H1 (cell line): ENCODE data around the gene TGM1. TPM values are rescaled to one million over a fixed set of nuclear protein-coding genes. Genes with fewer than 3 reads are reported as not detected.

Source experiments
- CTCF ChIA-PET: fragments of 300-600 bp; sonication (Branson Sonifier 250); formaldehyde crosslinking; loops from one replicate; lab custom pipeline; 2021; ENCODE audit not compliant: partially characterized antibody; lab: Charles Lee
- POLR2A ChIA-PET: fragments of 300-600 bp; sonication (Branson Sonifier 250); formaldehyde crosslinking; loops from one replicate; lab custom pipeline; 2021; ENCODE audit warnings: inconsistent platforms; ENCODE audit not compliant: partially characterized antibody; lab: Charles Lee
- DNase-seq, 2 experiments: peaks; one replicate each; pipeline versions ENCODE4 v3.0.0 to v3.0.0-alpha.2; 2010 to 2022; ENCODE audit warnings: low spot score in 2 of 2, low read depth in 1 of 2, mixed read lengths in 1 of 2
- FAIRE-seq: peaks from 2 replicates; lab custom pipeline; 2011; peaks lifted over from hg19 to GRCh38; lab: Jason Lieb, UNC
- H2AFZ ChIP-seq: 2 replicates; pipeline ENCODE4 v1.8.1; 2012; ENCODE audit warnings: low read length, inconsistent platforms
- H2AK5ac ChIP-seq: 2 replicates; pipeline ENCODE4 v1.6.1; 2013; ENCODE audit warnings: low read depth, low read length
- H2BK120ac ChIP-seq: replicated peaks from 2 replicates; pipeline ENCODE3; 2013; ENCODE audit warnings: low read depth, low read length, inconsistent platforms
- H2BK12ac ChIP-seq: 2 replicates; pipeline ENCODE4 v1.6.1; 2013; ENCODE audit warnings: low read depth, low read length
- H2BK15ac ChIP-seq: 2 replicates; pipeline ENCODE4 v1.6.1; 2013; ENCODE audit warnings: low read length
- H2BK20ac ChIP-seq: 2 replicates; pipeline ENCODE4 v1.6.1; 2013; ENCODE audit warnings: low read length
- H2BK5ac ChIP-seq: 2 replicates; pipeline ENCODE4 v1.6.1; 2013; ENCODE audit warnings: low read depth, low read length
- H3K14ac ChIP-seq: 2 replicates; pipeline ENCODE4 v1.6.1; 2013; ENCODE audit warnings: inconsistent platforms; ENCODE audit not compliant: insufficient read length
- H3K18ac ChIP-seq: 2 replicates; pipeline ENCODE4 v1.6.1; 2013; ENCODE audit warnings: low read length; ENCODE audit errors: extremely low read depth
- H3K23ac ChIP-seq: 2 replicates; pipeline ENCODE4 v1.6.1; 2013; ENCODE audit warnings: inconsistent platforms; ENCODE audit not compliant: insufficient read length
- H3K23me2 ChIP-seq: 2 replicates; pipeline ENCODE4 v1.6.1; 2013; ENCODE audit warnings: low read depth, low read length
- H3K27ac ChIP-seq: 2 replicates; pipeline ENCODE4 v1.6.1; 2011; ENCODE audit warnings: low read depth, low read length, inconsistent platforms
- H3K27me3 ChIP-seq, 4 experiments: replicated peaks in 1 of 4; 1 replicate in 1 of 4; 2 replicates in 3 of 4; pipeline versions ENCODE4 v1.6.1 to v1.8.1; 2011 to 2013; ENCODE audit warnings: low read length in 3 of 4, mild to moderate bottlenecking in 3 of 4, inconsistent platforms in 2 of 4, mixed read lengths in 2 of 4, moderate library complexity in 1 of 4; ENCODE audit not compliant: control insufficient read depth in 3 of 4, insufficient read depth in 3 of 4; ENCODE audit errors: extremely low read depth in 1 of 4
- H3K36me3 ChIP-seq, 4 experiments: 2 replicates each; pipeline versions ENCODE4 v1.6.1 to v1.8.1; 2011 to 2013; ENCODE audit warnings: mild to moderate bottlenecking in 4 of 4, low read length in 3 of 4, moderate library complexity in 2 of 4, control low read depth in 1 of 4, inconsistent platforms in 1 of 4; ENCODE audit not compliant: insufficient read depth in 4 of 4, control insufficient read depth in 2 of 4
- H3K4ac ChIP-seq: replicated peaks from 2 replicates; pipeline ENCODE3; 2013; ENCODE audit warnings: low read length, low read depth, mixed read lengths, inconsistent platforms; ENCODE audit not compliant: insufficient read length
- H3K4me1 ChIP-seq, 4 experiments: replicated peaks in 1 of 4; 1 replicate in 1 of 4; 2 replicates in 3 of 4; pipeline versions ENCODE4 v1.6.1 to v1.8.1; 2011 to 2013; ENCODE audit warnings: low read length in 3 of 4, inconsistent platforms in 2 of 4, mixed read lengths in 1 of 4; ENCODE audit not compliant: insufficient read depth in 4 of 4, control insufficient read depth in 3 of 4
- H3K4me2 ChIP-seq, 2 experiments: 2 replicates each; pipeline versions ENCODE4 v1.6.1 to v1.8.1; 2011 to 2013; ENCODE audit warnings: low read depth in 2 of 2, low read length in 2 of 2, control low read depth in 1 of 2, inconsistent platforms in 1 of 2, mild to moderate bottlenecking in 1 of 2; ENCODE audit not compliant: insufficient read depth in 1 of 2
- H3K4me3 ChIP-seq, 4 experiments: fragments of 200-600, 300-600 bp in 1 of 4; sonication (generic), shearing (Covaris generic), sonication (Bioruptor Twin) in 1 of 4; 2 replicates each; pipeline versions ENCODE4 v1.5.1 to v1.8.1; 2011 to 2016; ENCODE audit warnings: low read length in 4 of 4, low read depth in 3 of 4, control low read depth in 2 of 4, inconsistent platforms in 2 of 4, mild to moderate bottlenecking in 2 of 4, mixed read lengths in 1 of 4, moderate library complexity in 1 of 4; ENCODE audit not compliant: insufficient read depth in 2 of 4; ENCODE audit errors: extremely low read depth in 1 of 4
- H3K56ac ChIP-seq: replicated peaks from 2 replicates; pipeline ENCODE3; 2013; ENCODE audit warnings: low read depth, mild to moderate bottlenecking, mixed read lengths, low read length, inconsistent platforms; ENCODE audit not compliant: insufficient read length
- H3K79me1 ChIP-seq: 2 replicates; pipeline ENCODE4 v1.6.1; 2013; ENCODE audit warnings: low read depth, low read length, control low read depth
- H3K79me2 ChIP-seq, 2 experiments: 2 replicates each; pipeline versions ENCODE4 v1.6.1 to v1.8.1; 2012 to 2013; ENCODE audit warnings: low read length in 2 of 2, mild to moderate bottlenecking in 2 of 2, inconsistent platforms in 1 of 2; ENCODE audit not compliant: insufficient read depth in 2 of 2, control insufficient read depth in 1 of 2
- H3K9ac ChIP-seq, 4 experiments: replicated peaks in 1 of 4; 1 replicate in 1 of 4; 2 replicates in 3 of 4; pipeline versions ENCODE4 v1.6.1 to v1.8.1; 2011 to 2013; ENCODE audit warnings: low read depth in 3 of 4, low read length in 3 of 4, control low read depth in 2 of 4, mild to moderate bottlenecking in 2 of 4, moderate library complexity in 2 of 4, inconsistent platforms in 1 of 4; ENCODE audit errors: extremely low read depth in 1 of 4
- H3K9me3 ChIP-seq, 2 experiments: 2 replicates each; pipeline versions ENCODE4 v1.6.1 to v1.8.1; 2012 to 2013; ENCODE audit warnings: mild to moderate bottlenecking in 2 of 2, moderate library complexity in 2 of 2, control low read depth in 1 of 2, inconsistent platforms in 1 of 2, low read depth in 1 of 2, low read length in 1 of 2, mixed read lengths in 1 of 2; ENCODE audit not compliant: insufficient read depth in 2 of 2
- H4K20me1 ChIP-seq, 2 experiments: replicated peaks in 1 of 2; 2 replicates each; pipeline versions ENCODE3 to v1.8.1; 2011 to 2013; ENCODE audit warnings: inconsistent platforms in 2 of 2, low read length in 2 of 2, mild to moderate bottlenecking in 1 of 2; ENCODE audit not compliant: insufficient read depth in 2 of 2, control insufficient read depth in 1 of 2
- H4K5ac ChIP-seq: 2 replicates; pipeline ENCODE4 v1.6.1; 2013; ENCODE audit warnings: low read length, low read depth, mixed read lengths, inconsistent platforms; ENCODE audit not compliant: insufficient read length
- H4K8ac ChIP-seq: 2 replicates; pipeline ENCODE4 v1.8.0; 2013; ENCODE audit warnings: mild to moderate bottlenecking, moderate library complexity, low read length, inconsistent platforms; ENCODE audit not compliant: insufficient read depth; ENCODE audit errors: extremely low read depth
- H4K91ac ChIP-seq: replicated peaks from 2 replicates; pipeline ENCODE3; 2013; ENCODE audit warnings: low read length, mixed read lengths, inconsistent platforms; ENCODE audit not compliant: insufficient read length
- ATF3 ChIP-seq: IDR thresholded peaks from 2 replicates; pipeline ENCODE4 v1.6.1; 2011; ENCODE audit warnings: low read depth, mild to moderate bottlenecking, low read length; ENCODE audit not compliant: insufficient read depth
- BRCA1 ChIP-seq: IDR thresholded peaks from 2 replicates; pipeline ENCODE4 v1.6.1; 2012; ENCODE audit warnings: low read depth, low read length, improper control_type of control experiment
- CREB1 ChIP-seq: IDR thresholded peaks from 2 replicates; pipeline ENCODE4 v1.6.1; 2012; ENCODE audit warnings: inconsistent platforms
- HDAC2 ChIP-seq, 2 experiments: fragments of 300-600 bp in 1 of 2; sonication (generic) in 1 of 2; IDR thresholded peaks; 2 replicates each; pipeline ENCODE4 v1.6.1; 2011 to 2012; ENCODE audit warnings: low read depth in 2 of 2, low read length in 2 of 2, mild to moderate bottlenecking in 2 of 2, moderate library complexity in 2 of 2, borderline replicate concordance in 1 of 2, inconsistent platforms in 1 of 2
- HDAC6 ChIP-seq: IDR thresholded peaks from one replicate; pipeline ENCODE4 v1.7.1; 2012; ENCODE audit warnings: low read depth, mild to moderate bottlenecking, inconsistent platforms, low read length, moderate library complexity
- POU5F1 ChIP-seq: IDR thresholded peaks from 2 replicates; pipeline ENCODE4 v1.6.1; 2011; ENCODE audit warnings: low read depth, mild to moderate bottlenecking, low read length, moderate library complexity
- SRF ChIP-seq: IDR thresholded peaks from 2 replicates; pipeline ENCODE4 v1.6.1; 2011; ENCODE audit warnings: mild to moderate bottlenecking, low read depth, low read length, moderate library complexity
- TAF1 ChIP-seq: IDR thresholded peaks from 2 replicates; pipeline ENCODE4 v1.6.1; 2011; ENCODE audit warnings: mild to moderate bottlenecking, low read depth, low read length
- YY1 ChIP-seq: IDR thresholded peaks from 2 replicates; pipeline ENCODE4 v1.6.1; 2011; ENCODE audit warnings: low read depth, mild to moderate bottlenecking, low read length
- WGBS, 2 experiments: shearing (Covaris generic) in 1 of 2; methylation state at CpG; one replicate each; pipeline versions ENCODE4 v1.1.6 to v1.1.7; 2013 to 2015; ENCODE audit warnings: low lambda C conversion rate in 2 of 2, mixed read lengths in 2 of 2, inconsistent platforms in 1 of 2, low coverage in 1 of 2, missing lambda C conversion rate in 1 of 2; ENCODE audit not compliant: insufficient replicate concordance in 2 of 2, insufficient coverage in 1 of 2, insufficient read length in 1 of 2; ENCODE audit errors: extremely low coverage in 1 of 2, missing lambda C conversion rate in 1 of 2; 5-methylcytosine and 5-hydroxymethylcytosine counted together
- polyA plus RNA-seq, 7 experiments: library from polyadenylated mRNA; depleted of rRNA in 3 of 7; stranded (reverse) in 5 of 7; unstranded in 2 of 7; fragments of >200 nt in 5 of 7; fragments of 200-250 nt in 2 of 7; gene quantifications; 1 replicate in 5 of 7; 2 replicates in 1 of 7; 4 replicates in 1 of 7; pipeline versions ENCODE4 v1.2.1 to v1.2.3, GENCODE V29; 2011 to 2013; ENCODE audit warnings: missing spikeins in 2 of 7, mixed read lengths in 2 of 7
- total RNA-seq: library from RNA; stranded (reverse); fragmentation: NEBNext Ultra II Directional; extraction: Animal tissue kit (Norgen Biotek cat#: 25700); gene quantifications from 2 replicates; pipeline ENCODE4 v1.2.1, GENCODE V29; 2021

Gene TGM1
- total and polyA plus RNA-seq, 2 of the 8 experiments (the other 6 are each of a cell fraction or from before 2014, with no cell fraction given): 1.8 to 2.2 TPM

- no peak within 1 kb of the TSS for H3K18ac ChIP-seq
- H3K4me3 ChIP-seq: peak within 1 kb of the TSS; percentile 77 to 94 (median 84)
- H3K9me3 ChIP-seq: no peaks in the 10 kb centered on the region
- POLR2A ChIA-PET: interaction anchor here (0.6 to 11.1 kb wide), 20 partner anchors 9 to 129 kb away, joined by 3 to 119 read pairs (median 4); partner anchors contain the start of genes GMPR2, IPO4, RABGGTA and TINF2
- H3K23ac ChIP-seq: no peak within 1 kb of the TSS
- H3K79me2 ChIP-seq: peaks cover 0 to 9% of the 10 kb centered on the region in 2 experiments; a peak in 2 of 4 replicates
- H3K79me1 ChIP-seq: no peaks in the 10 kb centered on the region
- H3K23me2 ChIP-seq: peaks cover 8% of the 10 kb centered on the region
- 0 out of 2 replicates have a peak within 1 kb of the TSS, but pooled peaks have one; percentile 66 for H2BK15ac ChIP-seq
- peak within 1 kb of the TSS; percentile 76 to 84 (median 78) for H3K9ac ChIP-seq
- H4K5ac ChIP-seq: peak within 1 kb of the TSS; percentile 43
- peak within 1 kb of the TSS; percentile 55 for H3K4ac ChIP-seq
- H4K8ac ChIP-seq: peak within 1 kb of the TSS; percentile 84
- DNase-seq (peak; percentile 73 to 82), FAIRE-seq (peak; percentile 55)
- CTCF ChIA-PET: interaction anchor here (0.5 to 2.1 kb wide), 19 partner anchors 9 to 1914 kb away, joined by 3 to 7 read pairs (median 4); partner anchors contain the start of genes CIDEB, TINF2 and TM9SF1
- WGBS, 2 experiments: 3% methylated on average over 39 of the region's 40 CpGs; no CpG with 5 or more reads in 1 of the 2 experiments
- H3K27ac ChIP-seq: peak within 1 kb of the TSS; percentile 72
- no peak within 1 kb of the TSS for H2BK12ac ChIP-seq
- H3K4me1 ChIP-seq: peaks cover 0 to 5% (median 2%) of the 10 kb centered on the region in 4 experiments; a peak in 1 of 7 replicates
- H3K56ac ChIP-seq: peak within 1 kb of the TSS; percentile 27
- H4K91ac ChIP-seq: peak within 1 kb of the TSS; percentile 71
- peak within 1 kb of the TSS; percentile 78 for H2BK5ac ChIP-seq
- H2AFZ ChIP-seq: peak within 1 kb of the TSS; percentile 21; the same call in 1 of the 2 replicates
- no peaks in the 10 kb centered on the region for H3K27me3 ChIP-seq
- H2BK20ac ChIP-seq: no peak within 1 kb of the TSS
- H3K36me3 ChIP-seq: peaks cover 0 to 9% (median 6%) of the 10 kb centered on the region in 4 experiments; a peak in 6 of 8 replicates
- H3K4me2 ChIP-seq: peak within 1 kb of the TSS; percentile 70 to 86
- no peak within 1 kb of the TSS for H2BK120ac ChIP-seq
- H4K20me1 ChIP-seq: peaks cover 0 to 1% of the 10 kb centered on the region in 2 experiments
- H3K14ac ChIP-seq: no peak within 1 kb of the TSS
- no peak within 1 kb of the TSS for H2AK5ac ChIP-seq
- no peak for TF ChIP-seq POU5F1
- TF ChIP-seq HDAC6: no peak
- TF ChIP-seq HDAC2 (IDR thresholded peaks at IDR 0.05; ENCODE audit: borderline replicate concordance in 1 of 2, low read depth in 2 of 2, low read length in 2 of 2): 0 out of 4 replicates have a peak, but pooled peaks of 1 of the 2 experiments have one; percentile 49
- TF ChIP-seq ATF3: no peak
- TF ChIP-seq TAF1: peak; percentile 94
- no peak for TF ChIP-seq SRF
- TF ChIP-seq YY1: peak; percentile 93
- no peak for TF ChIP-seq BRCA1
- TF ChIP-seq CREB1: peak; percentile 96
Observed at GRCh38 chr14:24215495-24216344, 47.3 kb downstream of the TGM1 start, which contains the start of gene MDP1. TSS of gene MDP1 (minus strand) at chr14:24216066. CDS start at chr14:24215955, 111 bp downstream.
